ENCODE data around the gene SNAPIN. TPM values are rescaled to one million over a fixed set of nuclear protein-coding genes. Genes with fewer than 3 reads are reported as not detected.

Gene SNAPIN
- total RNA-seq, 6 experiments from 2014 or later = 14.6 to 33.2 (median 18.0) TPM

DNA sequence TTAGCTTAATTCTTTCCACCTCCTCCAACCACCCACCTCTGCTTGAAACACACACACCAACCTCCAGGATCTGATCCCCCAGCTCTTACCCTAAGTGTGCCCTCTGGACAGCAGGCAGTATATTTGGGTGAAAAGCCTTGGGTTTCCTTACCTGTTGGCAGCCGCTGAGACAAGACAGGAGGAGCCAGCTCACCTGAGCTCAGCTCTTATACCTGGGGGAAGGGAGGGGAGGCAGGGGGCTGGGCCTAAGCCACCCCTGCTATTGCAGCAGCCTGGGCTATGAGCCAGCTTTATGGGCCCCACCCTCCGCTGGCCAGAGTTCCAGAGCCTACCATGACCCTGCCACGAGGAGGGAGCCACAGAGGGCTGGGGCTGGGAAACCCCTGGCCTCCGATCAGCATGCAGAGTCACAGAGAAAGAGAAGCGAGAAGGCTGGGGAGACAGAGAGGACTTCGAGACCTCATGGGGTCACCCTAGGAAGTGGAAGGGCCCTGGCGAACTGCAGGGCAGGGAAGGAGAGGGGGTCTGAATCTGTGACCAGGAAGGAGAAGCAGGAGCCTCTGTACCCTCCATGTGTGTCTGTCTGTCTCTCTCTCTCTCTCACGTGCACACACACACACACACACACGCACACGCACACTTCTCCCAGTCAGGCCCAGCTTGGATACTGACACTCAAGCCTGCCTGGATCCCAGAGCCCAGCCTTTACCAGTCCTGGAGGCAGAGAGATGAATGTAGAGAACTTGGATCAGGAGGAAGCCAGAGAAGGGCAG is 42.2 kb upstream of the SNAPIN start, which contains the start of gene S100A14:
TSS of gene S100A14 (minus strand) at position 182 of the 773 bp plus-strand sequence. CDS start 467 bp downstream, outside the sequence.
- Histone ChIP-seq H3K4me3 (no peak within 1 kb of the TSS), H3K36me3 (no peaks in the 10 kb centered on the region), H3K27ac (peak within 1 kb of the TSS; percentile 22 to 60 (median 58)), H3K9me3 (no peaks in the 10 kb centered on the region), H3K4me1 (peaks cover 0 to 27% (median 10%) of the 10 kb centered on the region in 4 donors), H3K27me3 (no peaks in the 10 kb centered on the region)
- 8% methylated on average over 2 of the region's 10 CpGs for WGBS (ENCODE audit: insufficient coverage, low coverage, low lambda C conversion rate, missing lambda C conversion rate)
- ATAC-seq (peak; percentile 77 to 81 (median 79)), DNase-seq (peak; percentile 88 to 91 (median 90))
- intact Hi-C loops (cut with DNase I) = no loop called here
- TF ChIP-seq, protein P1, sequence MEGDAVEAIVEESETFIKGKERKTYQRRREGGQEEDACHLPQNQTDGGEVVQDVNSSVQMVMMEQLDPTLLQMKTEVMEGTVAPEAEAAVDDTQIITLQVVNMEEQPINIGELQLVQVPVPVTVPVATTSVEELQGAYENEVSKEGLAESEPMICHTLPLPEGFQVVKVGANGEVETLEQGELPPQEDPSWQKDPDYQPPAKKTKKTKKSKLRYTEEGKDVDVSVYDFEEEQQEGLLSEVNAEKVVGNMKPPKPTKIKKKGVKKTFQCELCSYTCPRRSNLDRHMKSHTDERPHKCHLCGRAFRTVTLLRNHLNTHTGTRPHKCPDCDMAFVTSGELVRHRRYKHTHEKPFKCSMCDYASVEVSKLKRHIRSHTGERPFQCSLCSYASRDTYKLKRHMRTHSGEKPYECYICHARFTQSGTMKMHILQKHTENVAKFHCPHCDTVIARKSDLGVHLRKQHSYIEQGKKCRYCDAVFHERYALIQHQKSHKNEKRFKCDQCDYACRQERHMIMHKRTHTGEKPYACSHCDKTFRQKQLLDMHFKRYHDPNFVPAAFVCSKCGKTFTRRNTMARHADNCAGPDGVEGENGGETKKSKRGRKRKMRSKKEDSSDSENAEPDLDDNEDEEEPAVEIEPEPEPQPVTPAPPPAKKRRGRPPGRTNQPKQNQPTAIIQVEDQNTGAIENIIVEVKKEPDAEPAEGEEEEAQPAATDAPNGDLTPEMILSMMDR (IDR thresholded peaks at IDR 0.05) = no peak
- TF ChIP-seq POLR2A (IDR thresholded peaks at IDR 0.05) = no peak

DNA sequence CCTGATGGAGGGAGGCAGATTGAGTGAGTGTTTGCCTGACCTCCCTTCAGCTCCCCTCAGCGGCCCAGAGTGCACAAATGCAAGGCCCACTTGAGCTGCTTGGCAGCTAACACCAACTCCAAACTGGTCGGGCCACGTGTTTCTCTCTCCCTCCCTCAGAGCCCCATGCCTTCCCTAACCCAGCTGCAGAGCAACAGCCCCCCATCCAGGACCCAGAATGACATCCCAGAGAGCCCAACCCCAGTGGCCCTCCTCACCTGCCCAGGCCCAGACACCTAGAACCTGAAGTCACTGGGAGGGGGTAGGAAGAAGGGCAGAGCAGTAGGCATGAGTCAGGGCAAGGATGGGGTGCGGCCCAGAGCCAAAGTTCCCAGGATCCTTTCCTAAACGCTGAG is 41.6 kb upstream of the SNAPIN start:
- H3K27me3 ChIP-seq = no peaks in the 10 kb centered on the region
- intact Hi-C loops (cut with DNase I) = no loop called here
- peaks cover 0 to 27% (median 10%) of the 10 kb centered on the region in 4 donors for H3K4me1 ChIP-seq
- H3K36me3 ChIP-seq = no peaks in the 10 kb centered on the region
- WGBS (ENCODE audit: insufficient coverage, low coverage, low lambda C conversion rate, missing lambda C conversion rate) = 41% methylated on average over 3 of the region's 5 CpGs
- H3K9me3 ChIP-seq = no peaks in the 10 kb centered on the region
- ATAC-seq (no peak), DNase-seq (peak in 1 of 3 donors; percentile 40)
- H3K4me3 ChIP-seq = no peak overlapping the region
- no peak for TF ChIP-seq POLR2A (IDR thresholded peaks at IDR 0.05)
- TF ChIP-seq, protein P1 (IDR thresholded peaks at IDR 0.05) = no peak
- peak overlapping the region; percentile 22 to 60 (median 58) for H3K27ac ChIP-seq

DNA sequence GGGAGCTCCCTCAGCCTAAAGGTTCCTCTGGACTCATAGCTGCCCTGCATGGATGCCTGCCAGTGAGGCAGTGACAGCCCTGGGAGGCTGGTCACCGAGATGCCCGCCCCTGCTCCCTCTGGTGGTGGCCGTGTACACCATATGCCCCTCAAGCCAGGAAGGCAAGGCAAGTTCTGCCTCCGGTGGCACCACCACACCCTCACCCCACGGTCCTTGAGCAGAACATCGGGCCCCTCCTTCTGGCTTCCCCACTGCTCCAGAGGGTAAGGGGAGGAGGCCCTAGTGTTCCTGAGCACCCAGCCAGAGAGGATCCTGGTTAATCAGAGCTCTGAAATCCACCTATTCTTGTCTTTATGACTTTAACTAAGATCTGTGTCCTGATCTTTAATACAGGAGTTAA is 40.8 kb upstream of the SNAPIN start:
- no peaks in the 10 kb centered on the region for H3K9me3 ChIP-seq
- H3K4me3 ChIP-seq = no peak overlapping the region
- peak in 3 of 4 donors; percentile 63 to 69 (median 68) for ATAC-seq
- intact Hi-C loops (cut with DNase I) = no loop called here
- no peaks in the 10 kb centered on the region for H3K27me3 ChIP-seq
- H3K36me3 ChIP-seq = no peaks in the 10 kb centered on the region
- H3K27ac ChIP-seq = no peak overlapping the region
- 0% methylated on average over 3 of the region's 6 CpGs for WGBS (ENCODE audit: insufficient coverage, low coverage, low lambda C conversion rate, missing lambda C conversion rate)
- H3K4me1 ChIP-seq = peaks cover 0 to 27% (median 10%) of the 10 kb centered on the region in 4 donors
- TF ChIP-seq POLR2A (IDR thresholded peaks at IDR 0.05) = no peak
- TF ChIP-seq, protein P1 (IDR thresholded peaks at IDR 0.05) = peak in 3 of 4 donors; percentile 59 to 89 (median 66)
- DNase-seq = peak; percentile 85 to 87 (median 86)

DNA sequence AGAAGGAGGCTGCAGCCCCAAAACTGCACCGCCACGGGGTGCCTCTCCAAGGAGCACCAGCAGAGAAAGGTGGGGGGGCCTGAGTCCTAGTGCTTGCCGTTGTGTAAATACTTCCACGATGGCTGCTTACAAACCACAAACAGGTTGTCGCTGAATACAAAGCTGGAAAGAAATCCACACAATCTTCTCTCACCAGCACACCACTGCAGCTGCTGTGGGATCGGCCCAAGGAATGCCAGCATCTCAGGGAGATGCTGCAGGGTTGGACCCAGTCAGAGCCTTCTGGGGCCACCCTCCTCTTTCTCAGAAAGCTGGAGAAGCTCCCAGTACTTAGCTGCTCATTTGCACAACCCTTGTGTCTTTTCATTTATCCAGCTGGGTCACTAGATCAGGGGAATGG is 39.3 kb upstream of the SNAPIN start:
- Histone ChIP-seq H3K27ac (no peak overlapping the region), H3K36me3 (no peaks in the 10 kb centered on the region), H3K4me3 (no peak overlapping the region), H3K27me3 (no peaks in the 10 kb centered on the region), H3K9me3 (no peaks in the 10 kb centered on the region), H3K4me1 (peaks cover 0 to 20% (median 5%) of the 10 kb centered on the region in 4 donors)
- ATAC-seq = no peak
- peak in 1 of 3 donors; percentile 27 for DNase-seq
- intact Hi-C loops (cut with DNase I) = no loop called here
- 85% methylated on average over 3 of the region's 6 CpGs for WGBS (ENCODE audit: insufficient coverage, low coverage, low lambda C conversion rate, missing lambda C conversion rate)
- TF ChIP-seq, protein P1 (IDR thresholded peaks at IDR 0.05) = no peak
- TF ChIP-seq POLR2A (IDR thresholded peaks at IDR 0.05) = no peak

Data from right lobe of liver (tissue), 6 donors.